SK-N-MC (cell line): ENCODE results near the gene PRSS27.

Experiments
- EZH2 ChIP-seq: fragments of 200-600 bp; sonication (generic); IDR thresholded peaks from one replicate; pipeline ENCODE4 v1.6.1; 2017; ENCODE audit warnings: antibody characterized with exemption
- FOXP2 ChIP-seq: optimal IDR thresholded peaks from 2 replicates; pipeline ENCODE3; 2011; ENCODE audit warnings: mild to moderate bottlenecking, moderate library complexity; ENCODE audit not compliant: insufficient read depth; ENCODE audit errors: extremely low read length, control extremely low read depth
- POLR2AphosphoS5 ChIP-seq: IDR thresholded peaks from 2 replicates; pipeline ENCODE4 v1.6.1; 2012; ENCODE audit warnings: mild to moderate bottlenecking, low read depth, low read length, borderline replicate concordance

DNA sequence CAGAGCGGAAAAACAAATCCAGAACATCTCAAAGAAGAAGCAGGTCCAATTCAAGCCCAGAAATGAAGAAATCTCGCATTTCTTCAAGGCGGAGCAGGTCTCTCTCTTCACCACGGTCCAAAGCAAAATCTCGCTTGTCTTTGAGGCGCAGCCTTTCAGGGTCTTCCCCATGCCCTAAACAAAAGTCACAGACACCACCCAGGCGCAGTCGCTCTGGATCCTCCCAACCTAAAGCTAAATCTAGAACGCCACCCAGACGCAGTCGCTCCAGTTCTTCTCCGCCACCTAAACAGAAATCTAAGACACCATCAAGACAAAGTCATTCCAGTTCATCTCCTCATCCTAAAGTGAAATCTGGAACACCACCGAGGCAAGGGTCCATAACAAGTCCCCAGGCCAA, 42.7 kb upstream of the PRSS27 start:
- no peak for TF ChIP-seq EZH2
- no peak for TF ChIP-seq POLR2AphosphoS5
- no peak for TF ChIP-seq FOXP2
